GM12892 (cell line): ENCODE data around the gene CCDC6.

Experiments used
- POLR2A ChIP-seq: IDR thresholded peaks from 2 replicates; pipeline ENCODE4 v1.6.1; 2011; ENCODE audit warnings: low read depth, low read length, control low read depth
- POLR2AphosphoS5 ChIP-seq: IDR thresholded peaks from 2 replicates; pipeline ENCODE4 v1.6.1; 2011; ENCODE audit warnings: low read depth, low read length, control low read depth

GRCh38 chr10:59792812-59793211 is 113.5 kb downstream of the CCDC6 start:
- TF ChIP-seq POLR2A (no peak), POLR2AphosphoS5 (no peak)
